GOT3 (cell line): ENCODE data around the gene CDC37L1.

Experiments
- DNase-seq: peaks from one replicate; lab custom pipeline; 2025; ENCODE audit warnings: mixed read lengths; lab: John Stamatoyannopoulos, UW

CDC37L1 gene

DNA sequence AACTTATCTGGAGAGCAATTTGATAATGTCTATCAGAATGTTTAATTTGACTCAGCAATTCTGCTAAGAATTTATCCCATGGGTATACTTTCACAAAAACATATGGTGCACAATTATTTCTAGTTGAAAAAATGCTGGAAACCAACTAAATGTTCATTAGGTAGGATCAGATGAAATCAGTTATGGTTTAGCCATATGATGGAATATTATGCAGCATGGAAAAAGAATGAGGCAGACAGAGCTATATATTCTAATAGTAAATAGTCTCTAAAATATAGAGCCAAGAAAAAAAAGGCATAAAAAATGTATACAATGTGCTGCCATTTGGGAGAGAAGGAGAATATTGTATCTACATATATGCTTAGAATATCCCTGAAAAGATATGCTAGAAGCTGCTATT lies 9.5 kb upstream of the CDC37L1 start:
- DNase-seq = no peak

- DNase-seq = no peak
Measured at GRCh38 chr9:4670591-4670990, 8.8 kb upstream of the CDC37L1 start.

GRCh38 chr9:4671737-4672136 lies 7.6 kb upstream of the CDC37L1 start:
- no peak for DNase-seq

DNA sequence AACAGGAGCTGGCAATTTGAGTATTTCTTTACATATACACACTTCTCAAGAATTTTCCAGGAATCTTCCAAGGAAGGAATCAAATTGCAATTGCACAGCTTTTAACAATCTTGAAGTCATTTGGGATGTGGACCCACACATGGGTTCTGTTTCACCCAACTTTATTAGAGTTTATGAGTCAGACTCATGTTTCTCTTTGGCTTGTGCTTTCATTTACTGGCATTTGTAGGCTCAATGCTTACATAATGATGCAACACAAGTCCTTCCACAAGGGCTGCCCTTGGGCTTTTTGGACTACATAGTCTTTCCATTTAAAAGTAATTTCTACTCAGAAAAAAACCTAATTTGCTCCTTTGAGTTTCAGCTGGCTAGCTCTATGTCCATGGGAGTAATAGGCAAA lies 4.6 kb upstream of the CDC37L1 start:
- no peak for DNase-seq

GRCh38 chr9:4677392-4677791 lies 2.0 kb upstream of the CDC37L1 start:
- no peak for DNase-seq

DNA sequence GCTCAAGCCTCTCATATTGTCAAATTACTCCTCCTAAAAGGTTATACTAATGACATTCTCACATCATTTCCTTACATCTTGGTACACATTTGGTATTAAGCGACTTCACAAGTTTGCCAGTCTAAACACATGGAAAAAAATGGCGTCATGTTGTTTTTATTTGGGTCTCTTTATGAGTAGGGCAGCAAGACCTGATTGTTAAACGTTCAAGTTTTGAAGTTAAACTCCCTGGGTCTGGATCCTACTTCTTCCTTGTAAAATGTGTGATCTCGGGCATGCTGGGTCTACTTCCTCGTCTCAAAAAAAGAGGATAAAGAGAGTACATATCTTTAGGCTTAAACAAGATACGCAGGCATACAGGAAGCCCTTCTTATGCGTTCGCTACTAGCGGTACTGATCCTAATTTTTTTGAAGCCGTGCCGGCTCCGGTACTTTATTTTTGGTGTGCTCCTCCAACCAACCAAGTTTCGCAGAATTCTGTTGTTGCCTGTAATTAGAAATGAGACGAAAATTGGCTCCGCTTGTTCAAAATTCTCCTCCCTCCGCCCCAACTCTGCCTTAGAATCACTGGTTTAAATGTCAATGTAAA lies 596 bp upstream of the CDC37L1 start:
- no peak for DNase-seq

DNA sequence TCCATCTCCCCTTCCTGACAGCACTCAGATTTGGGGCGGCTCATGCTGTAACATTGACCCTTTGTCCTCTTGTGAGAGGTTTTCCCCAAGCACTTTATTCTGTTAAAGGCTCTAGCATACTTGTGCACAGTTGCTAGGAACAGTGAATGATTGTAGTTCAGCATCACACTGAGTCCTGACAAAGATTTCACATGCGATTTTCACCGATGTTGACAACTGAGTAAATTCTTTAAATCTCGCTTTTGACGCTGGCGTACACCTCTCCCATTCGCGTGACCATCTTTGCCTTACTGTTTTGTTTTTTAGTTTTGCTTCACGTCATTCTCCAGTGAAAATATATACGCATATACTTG lies 780 bp downstream of the CDC37L1 start:
- no peak for DNase-seq

- DNase-seq = no peak
Measured at GRCh38 chr9:4680750-4681149, 1.4 kb downstream of the CDC37L1 start.

- no peak for DNase-seq
Measured at GRCh38 chr9:4684820-4685219, 5.5 kb downstream of the CDC37L1 start.

GRCh38 chr9:4686112-4686511 lies 6.7 kb downstream of the CDC37L1 start:
- DNase-seq = no peak

- DNase-seq = no peak
Measured at GRCh38 chr9:4686584-4686983, 7.2 kb downstream of the CDC37L1 start.

DNA sequence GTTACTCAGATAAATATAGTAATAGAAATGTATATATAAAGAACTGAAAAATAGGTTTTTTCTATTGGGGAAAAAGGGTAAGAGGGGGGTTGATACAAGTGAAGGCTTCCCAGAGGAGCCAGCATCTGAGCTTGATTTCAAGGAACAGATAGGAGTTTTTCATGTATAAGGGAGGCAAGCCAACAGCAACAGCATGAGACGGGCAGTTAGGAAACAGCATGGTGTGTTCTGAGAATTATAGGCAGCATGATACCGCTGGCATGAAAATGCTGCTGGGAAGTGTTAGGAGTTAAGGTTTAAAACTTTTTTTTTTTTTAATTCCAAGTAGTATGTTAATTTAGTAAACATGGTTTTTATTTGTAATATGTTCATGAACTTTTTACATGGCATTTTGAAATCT lies 9.7 kb downstream of the CDC37L1 start:
- DNase-seq = no peak

DNA sequence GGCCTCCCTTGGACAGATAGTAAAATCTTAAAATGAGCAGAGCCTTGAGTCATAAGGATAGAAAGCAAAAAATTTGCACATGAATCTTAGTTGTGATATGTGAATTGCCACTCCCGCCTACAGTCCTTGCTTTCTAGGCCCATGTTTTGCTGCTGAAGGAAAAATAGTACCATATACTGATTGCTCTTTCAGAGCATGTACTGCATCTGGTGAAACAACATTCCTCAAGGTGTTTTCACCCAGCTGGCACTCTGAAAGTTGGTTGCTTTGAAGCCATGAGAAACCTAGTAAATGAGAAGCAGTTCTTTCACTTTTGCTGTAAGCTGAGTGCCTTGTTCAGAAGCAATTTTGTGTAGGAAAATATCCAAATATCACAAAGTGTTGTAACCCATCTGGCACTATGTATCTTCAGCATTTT lies 10.3 kb downstream of the CDC37L1 start:
- no peak for DNase-seq

DNA sequence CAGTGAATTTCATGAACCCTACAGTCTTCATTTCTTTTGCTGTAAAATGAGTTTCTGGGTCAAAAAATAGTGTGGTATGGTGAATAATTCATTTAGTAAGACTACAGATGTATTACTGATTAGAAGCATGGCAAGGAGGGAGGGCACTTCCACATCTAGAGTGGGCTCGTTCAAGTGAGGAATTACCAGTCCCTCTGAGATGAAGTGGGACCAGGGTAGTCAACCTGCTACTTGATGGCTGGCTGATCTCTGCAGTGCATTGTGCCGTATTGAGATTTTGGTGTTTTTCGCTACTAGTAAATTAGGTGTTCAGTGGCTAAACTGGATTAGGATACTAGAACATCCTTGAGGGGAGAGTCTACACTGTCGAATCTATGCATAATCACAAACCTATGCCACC lies 10.8 kb downstream of the CDC37L1 start:
- DNase-seq = no peak

DNA sequence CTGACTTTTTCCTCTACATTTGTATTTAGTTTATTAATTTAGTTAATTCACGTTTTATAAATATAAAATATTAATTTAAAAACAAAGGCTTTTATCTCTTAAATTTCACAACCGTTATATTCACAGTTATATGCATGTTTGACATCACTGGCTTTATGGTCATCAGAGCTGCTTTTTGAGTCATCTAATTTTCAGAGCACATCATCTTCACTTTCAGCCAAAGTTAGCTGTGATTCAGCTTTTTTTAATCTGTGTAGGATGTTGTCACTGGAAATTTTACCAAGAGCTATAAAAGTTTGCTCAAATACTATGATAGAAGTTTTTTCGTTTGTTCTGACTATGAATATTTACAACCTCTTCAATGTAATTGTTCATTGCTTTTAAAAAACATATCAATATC lies 12.4 kb downstream of the CDC37L1 start:
- DNase-seq = no peak

- no peak for DNase-seq
Measured at GRCh38 chr9:4700091-4700490, 20.7 kb downstream of the CDC37L1 start.

GRCh38 chr9:4700932-4701331 lies 21.6 kb downstream of the CDC37L1 start:
- no peak for DNase-seq

DNA sequence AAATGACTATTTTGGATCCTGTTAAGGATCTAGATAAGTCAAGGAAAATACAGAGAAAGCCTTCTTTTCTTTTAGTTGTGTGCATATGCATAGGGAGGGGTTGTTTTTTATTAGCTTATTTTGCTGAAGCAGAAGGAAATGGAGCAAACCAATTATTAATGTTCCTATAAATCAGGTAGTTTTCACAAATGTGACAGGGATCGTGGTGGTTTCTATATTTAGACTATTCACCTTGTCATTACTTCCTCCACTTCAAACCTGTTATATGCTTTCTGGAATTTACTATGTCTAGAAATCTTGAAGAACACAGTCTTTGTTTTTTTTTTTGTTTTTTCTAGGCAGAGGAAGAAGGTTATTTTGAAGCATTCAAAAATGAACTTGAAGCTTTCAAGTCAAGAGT lies 22.2 kb downstream of the CDC37L1 start:
- DNase-seq = no peak

GRCh38 chr9:4704129-4704528 lies 24.8 kb downstream of the CDC37L1 start:
- DNase-seq = no peak

GRCh38 chr9:4706021-4706420 lies 26.7 kb downstream of the CDC37L1 start:
- no peak for DNase-seq

GRCh38 chr9:4706971-4707622 lies 27.7 kb downstream of the CDC37L1 start:
- DNase-seq = no peak

DNA sequence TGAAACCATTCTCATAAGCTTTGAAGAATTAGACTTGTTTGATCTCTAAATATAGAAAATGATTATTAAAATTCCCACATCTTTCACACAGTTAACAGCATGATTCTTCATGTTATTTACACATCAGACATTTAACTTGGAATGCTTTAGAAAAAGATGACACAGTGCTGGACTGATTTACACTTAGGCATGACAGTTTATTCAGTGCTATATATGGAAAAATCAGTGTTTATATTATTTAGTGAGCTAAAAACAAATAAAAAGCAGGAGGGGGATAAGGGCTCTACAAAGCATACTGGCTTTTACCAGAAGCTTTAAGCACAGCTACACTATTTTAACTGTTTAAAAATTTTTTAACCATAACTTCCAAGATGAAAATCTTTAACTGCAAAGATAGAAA lies 30.0 kb downstream of the CDC37L1 start:
- no peak for DNase-seq

DNA sequence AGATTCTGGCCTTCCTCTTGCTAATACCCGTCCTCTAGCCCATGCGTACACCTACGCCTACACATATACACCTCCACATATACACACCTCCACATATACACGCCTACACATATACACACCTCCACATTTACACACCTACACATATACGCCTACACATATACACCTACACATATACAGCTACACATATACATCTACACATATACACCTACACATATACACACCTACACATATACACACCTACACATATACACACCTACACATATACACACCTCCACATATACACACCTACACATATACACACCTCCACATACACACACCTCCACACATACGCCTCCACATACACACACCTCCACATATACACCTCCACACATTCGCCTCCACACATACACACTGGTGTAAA lies 34.5 kb downstream of the CDC37L1 start:
- DNase-seq = no peak

- no peak for DNase-seq
Measured at GRCh38 chr9:4714266-4715016, 35.1 kb downstream of the CDC37L1 start.
